Measurements from ENCODE around the gene SLC35B1.

DNA sequence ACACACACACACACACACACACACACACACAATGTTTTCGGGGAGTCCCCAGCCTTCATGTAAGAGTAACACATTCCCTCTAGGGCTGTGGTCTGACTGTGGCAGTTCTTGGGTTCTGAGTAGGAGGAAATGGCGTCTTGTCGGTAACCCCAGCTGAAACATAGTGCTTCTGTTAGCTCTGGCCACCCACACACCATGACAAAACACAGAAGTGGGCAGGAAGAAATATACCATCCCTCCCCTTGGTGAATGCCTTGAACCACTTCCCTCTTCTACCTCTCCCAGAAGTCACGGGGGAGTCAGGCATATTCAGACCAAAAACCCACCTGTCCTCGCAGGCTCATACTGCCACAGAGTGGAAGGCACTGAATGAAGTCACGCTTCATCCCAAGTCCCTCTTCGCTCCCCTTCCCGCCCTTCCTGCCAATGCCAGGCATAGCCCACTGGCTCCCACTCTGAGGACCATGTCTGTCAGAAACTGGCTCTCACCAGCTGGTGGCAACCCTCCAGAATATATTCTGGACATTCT, 11.5 kb downstream of the SLC35B1 start:
- TF ChIP-seq, protein P1, sequence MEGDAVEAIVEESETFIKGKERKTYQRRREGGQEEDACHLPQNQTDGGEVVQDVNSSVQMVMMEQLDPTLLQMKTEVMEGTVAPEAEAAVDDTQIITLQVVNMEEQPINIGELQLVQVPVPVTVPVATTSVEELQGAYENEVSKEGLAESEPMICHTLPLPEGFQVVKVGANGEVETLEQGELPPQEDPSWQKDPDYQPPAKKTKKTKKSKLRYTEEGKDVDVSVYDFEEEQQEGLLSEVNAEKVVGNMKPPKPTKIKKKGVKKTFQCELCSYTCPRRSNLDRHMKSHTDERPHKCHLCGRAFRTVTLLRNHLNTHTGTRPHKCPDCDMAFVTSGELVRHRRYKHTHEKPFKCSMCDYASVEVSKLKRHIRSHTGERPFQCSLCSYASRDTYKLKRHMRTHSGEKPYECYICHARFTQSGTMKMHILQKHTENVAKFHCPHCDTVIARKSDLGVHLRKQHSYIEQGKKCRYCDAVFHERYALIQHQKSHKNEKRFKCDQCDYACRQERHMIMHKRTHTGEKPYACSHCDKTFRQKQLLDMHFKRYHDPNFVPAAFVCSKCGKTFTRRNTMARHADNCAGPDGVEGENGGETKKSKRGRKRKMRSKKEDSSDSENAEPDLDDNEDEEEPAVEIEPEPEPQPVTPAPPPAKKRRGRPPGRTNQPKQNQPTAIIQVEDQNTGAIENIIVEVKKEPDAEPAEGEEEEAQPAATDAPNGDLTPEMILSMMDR (IDR thresholded peaks at IDR 0.05; ENCODE audit: low read depth, low read length), result no peak
- TF ChIP-seq, protein P2, sequence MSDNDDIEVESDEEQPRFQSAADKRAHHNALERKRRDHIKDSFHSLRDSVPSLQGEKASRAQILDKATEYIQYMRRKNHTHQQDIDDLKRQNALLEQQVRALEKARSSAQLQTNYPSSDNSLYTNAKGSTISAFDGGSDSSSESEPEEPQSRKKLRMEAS (IDR thresholded peaks at IDR 0.05; ENCODE audit: low read depth, low read length), result no peak
- no peak for TF ChIP-seq POLR2A (IDR thresholded peaks at IDR 0.05; ENCODE audit: extremely low read depth, insufficient read length)
- no peak for TF ChIP-seq MYC (IDR thresholded peaks at IDR 0.05; ENCODE audit: low read depth, low read length)
